Loucy (cell line): Measurements from ENCODE around the gene NOL4L.

Source experiments
- H2AFZ ChIP-seq: fragments of 200-600 bp; sonication (generic); 2 replicates; pipeline ENCODE4 v1.6.0; 2016; ENCODE audit warnings: antibody characterized with exemption, mild to moderate bottlenecking, low read length, moderate library complexity
- H3F3A ChIP-seq: fragments of 200-600 bp; 2 replicates; pipeline ENCODE4 v1.6.0; 2016; ENCODE audit warnings: antibody characterized with exemption, low read depth, mild to moderate bottlenecking
- H3K27me3 ChIP-seq: fragments of 200-600 bp; sonication (generic); 2 replicates; pipeline ENCODE4 v1.6.1; 2014; ENCODE audit warnings: low read length, mild to moderate bottlenecking; ENCODE audit not compliant: insufficient read depth, poor library complexity, severe bottlenecking
- H3K36me3 ChIP-seq: fragments of 200-600 bp; sonication (generic); 2 replicates; pipeline ENCODE4 v1.6.1; 2016; ENCODE audit warnings: low read length; ENCODE audit not compliant: insufficient read depth
- H3K4me1 ChIP-seq: fragments of 200-600 bp; sonication (generic); 2 replicates; pipeline ENCODE4 v1.5.1; 2014; ENCODE audit warnings: low read length, mild to moderate bottlenecking; ENCODE audit not compliant: insufficient read depth, poor library complexity, severe bottlenecking
- H3K4me2 ChIP-seq: fragments of 200-600 bp; sonication (generic); 2 replicates; pipeline ENCODE4 v1.6.0; 2014; ENCODE audit warnings: antibody characterized with exemption, low read length, low read depth, mild to moderate bottlenecking; ENCODE audit not compliant: poor library complexity, severe bottlenecking
- H3K4me3 ChIP-seq: fragments of 200-600 bp; sonication (generic); 2 replicates; pipeline ENCODE4 v1.5.1; 2014; ENCODE audit warnings: low read length, mild to moderate bottlenecking, mixed read lengths; ENCODE audit not compliant: poor library complexity, severe bottlenecking
- H3K79me2 ChIP-seq: fragments of 200-600 bp; sonication (generic); 2 replicates; pipeline ENCODE4 v1.6.1; 2014; ENCODE audit warnings: low read length; ENCODE audit not compliant: insufficient read depth
- H3K9ac ChIP-seq: fragments of 200-600 bp; sonication (generic); 2 replicates; pipeline ENCODE4 v1.6.0; 2014; ENCODE audit warnings: mild to moderate bottlenecking, low read depth, low read length, moderate library complexity; ENCODE audit not compliant: poor library complexity, severe bottlenecking
- H3K9me2 ChIP-seq: fragments of 200-600 bp; sonication (generic); replicated peaks from 2 replicates; pipeline ENCODE4 v1.6.1; 2016; ENCODE audit warnings: low read depth, low read length, mixed read lengths
- H3K9me3 ChIP-seq: fragments of 200-600 bp; sonication (generic); 2 replicates; pipeline ENCODE4 v1.6.1; 2014; ENCODE audit warnings: mild to moderate bottlenecking, antibody characterized with exemption, low read length, low read depth; ENCODE audit not compliant: insufficient read depth
- H4K20me1 ChIP-seq: fragments of 200-600 bp; sonication (generic); 2 replicates; pipeline ENCODE4 v1.6.0; 2014; ENCODE audit warnings: antibody characterized with exemption, low read length, mild to moderate bottlenecking; ENCODE audit not compliant: insufficient read depth, poor library complexity, severe bottlenecking
- CTCF ChIP-seq: fragments of 200-600 bp; sonication (generic); conservative IDR thresholded peaks from 2 replicates; pipeline ENCODE4 v1.5.1; 2014; ENCODE audit warnings: mild to moderate bottlenecking, antibody characterized with exemption, low read length
- EZH2phosphoT487 ChIP-seq: fragments of 200-600 bp; IDR thresholded peaks from 2 replicates; pipeline ENCODE4 v1.6.1; 2018; ENCODE audit warnings: antibody characterized with exemption, mild to moderate bottlenecking, moderate library complexity, borderline replicate concordance

NOL4L gene

GRCh38 chr20:32429343-32429742 lies 155.8 kb downstream of the NOL4L start:
- Histone ChIP-seq H3F3A (no peaks in the 10 kb centered on the region), H3K9me3 (no peaks in the 10 kb centered on the region), H3K4me2 (no peak overlapping the region), H2AFZ (no peak overlapping the region), H3K9ac (no peak overlapping the region), H3K9me2 (no peaks in the 10 kb centered on the region), H3K79me2 (peaks cover 25% of the 10 kb centered on the region), H3K27me3 (no peaks in the 10 kb centered on the region), H3K4me1 (no peaks in the 10 kb centered on the region), H4K20me1 (peaks cover 4% of the 10 kb centered on the region), H3K4me3 (no peak overlapping the region), H3K36me3 (peaks cover 79% of the 10 kb centered on the region)
- TF ChIP-seq CTCF = no peak
- TF ChIP-seq EZH2phosphoT487 = no peak

- Histone ChIP-seq H2AFZ (no peak overlapping the region), H3F3A (no peaks in the 10 kb centered on the region), H3K4me1 (no peaks in the 10 kb centered on the region), H3K9me3 (no peaks in the 10 kb centered on the region), H3K4me3 (no peak overlapping the region), H3K9me2 (no peaks in the 10 kb centered on the region), H3K4me2 (no peak overlapping the region), H3K9ac (no peak overlapping the region), H4K20me1 (peaks cover 4% of the 10 kb centered on the region), H3K79me2 (peaks cover 33% of the 10 kb centered on the region), H3K27me3 (no peaks in the 10 kb centered on the region), H3K36me3 (peaks cover 65% of the 10 kb centered on the region)
- no peak for TF ChIP-seq CTCF
- TF ChIP-seq EZH2phosphoT487 = no peak
Measured at GRCh38 chr20:32427996-32428395, 157.1 kb downstream of the NOL4L start.

- 0 out of 2 replicates have a peak, but pooled peaks cover 6% of the 10 kb centered on the region for H3K36me3 ChIP-seq
- no peak overlapping the region for H3K4me3 ChIP-seq
- peaks cover 23% of the 10 kb centered on the region for H4K20me1 ChIP-seq
- H2AFZ ChIP-seq = no peak overlapping the region
- no peaks in the 10 kb centered on the region for H3K9me3 ChIP-seq
- H3K4me2 ChIP-seq = no peak overlapping the region
- TF ChIP-seq CTCF (no peak), EZH2phosphoT487 (no peak)
- no peaks in the 10 kb centered on the region for H3F3A ChIP-seq
- H3K4me1 ChIP-seq = no peaks in the 10 kb centered on the region
- H3K27me3 ChIP-seq = no peaks in the 10 kb centered on the region
- no peak overlapping the region for H3K9ac ChIP-seq
- peaks cover 63% of the 10 kb centered on the region for H3K79me2 ChIP-seq
- no peaks in the 10 kb centered on the region for H3K9me2 ChIP-seq
Measured at GRCh38 chr20:32421290-32421689, 163.8 kb downstream of the NOL4L start.
